PC-3 (cell line): ENCODE data around the gene EMP1.

Source experiments
- CTCF ChIP-seq: fragments of 300-600 bp; sonication (generic); conservative IDR thresholded peaks from 2 replicates; pipeline ENCODE4 v1.5.1; 2017; ENCODE audit warnings: antibody characterized with exemption, low read depth, mild to moderate bottlenecking, low read length
- EZH2 ChIP-seq: fragments of 300-600 bp; sonication (generic); IDR thresholded peaks from one replicate; pipeline ENCODE4 v1.6.1; 2017; ENCODE audit warnings: antibody characterized with exemption, mild to moderate bottlenecking, low read length; ENCODE audit not compliant: unreplicated experiment
- EZH2phosphoT487 ChIP-seq: fragments of 300-600 bp; sonication (generic); IDR thresholded peaks from 2 replicates; pipeline ENCODE4 v1.6.1; 2018; ENCODE audit warnings: mild to moderate bottlenecking, antibody characterized with exemption, low read length, borderline replicate concordance

- TF ChIP-seq CTCF, result no peak
- no peak for TF ChIP-seq EZH2phosphoT487
- TF ChIP-seq EZH2, result no peak
These were observed 1.3 kb upstream of the EMP1 start for GRCh38 chr12:13195250-13195649.
